Memory B cell (primary cell): ENCODE measurements around the gene INA.
"Not testable (repeated sequence)": the region's sequence is repeated elsewhere in the genome, so short reads cannot be mapped to it uniquely, and the experiment has no call there.

Source experiments
- ATAC-seq: fragments of 150-1000 bp; cut with Tn5 transposase; 2 replicates; pipeline ENCODE4 v1.10.0; 2021; ENCODE audit warnings: low read depth, mild to moderate bottlenecking, moderate library complexity
- DNase-seq, 2 donors: peaks; one replicate each; pipeline ENCODE4 v3.0.0; 2022; ENCODE audit warnings: low spot score in 2 of 2
- H3K27ac Mint-ChIP-seq: one replicate; pipeline ENCODE4 v1.8.0; 2022; ENCODE audit warnings: mild to moderate bottlenecking, moderate library complexity, mixed read lengths
- H3K27me3 Mint-ChIP-seq: one replicate; pipeline ENCODE4 v1.8.0; 2022; ENCODE audit warnings: mixed read lengths
- H3K36me3 Mint-ChIP-seq: one replicate; pipeline ENCODE4 v1.8.0; 2022; ENCODE audit warnings: mild to moderate bottlenecking, mixed read lengths
- H3K4me1 Mint-ChIP-seq: one replicate; pipeline ENCODE4 v1.8.0; 2022; ENCODE audit warnings: mixed read lengths
- H3K4me3 Mint-ChIP-seq: one replicate; pipeline ENCODE4 v1.8.0; 2022; ENCODE audit warnings: mild to moderate bottlenecking, moderate library complexity, mixed read lengths
- H3K9me3 Mint-ChIP-seq: one replicate; pipeline ENCODE4 v1.8.0; 2022; ENCODE audit warnings: mixed read lengths

INA gene

GRCh38 chr10:103276896-103277712, at the start of gene INA:
Gene INA (plus strand): TSS chr10:103277138. CDS start chr10:103277212, 74 bp downstream.
- Mint-ChIP-seq H3K4me1 (peaks cover 10% of the 10 kb centered on the region), H3K36me3 (no peaks in the 10 kb centered on the region), H3K4me3 (peak within 1 kb of the TSS; percentile 71), H3K27ac (no peak within 1 kb of the TSS), H3K9me3 (no peaks in the 10 kb centered on the region), H3K27me3 (peaks cover 22% of the 10 kb centered on the region)
- no peak for DNase-seq
- ATAC-seq = peak; percentile 49

GRCh38 chr10:103227416-103227815, 49.5 kb upstream of the INA start:
- ATAC-seq (no peak), DNase-seq (no peak)
- Mint-ChIP-seq H3K4me3 (no peak overlapping the region), H3K4me1 (peaks cover 2% of the 10 kb centered on the region), H3K27ac (no peak overlapping the region), H3K27me3 (no peaks in the 10 kb centered on the region), H3K36me3 (peaks cover 8% of the 10 kb centered on the region), H3K9me3 (peaks cover 10% of the 10 kb centered on the region)

GRCh38 chr10:103231047-103231551, 45.8 kb upstream of the INA start:
- peaks cover 9% of the 10 kb centered on the region for H3K4me1 Mint-ChIP-seq
- DNase-seq (no peak), ATAC-seq (no peak)
- H3K4me3 Mint-ChIP-seq = no peak overlapping the region
- H3K27me3 Mint-ChIP-seq = peaks cover 2% of the 10 kb centered on the region
- H3K9me3 Mint-ChIP-seq = no peaks in the 10 kb centered on the region
- no peaks in the 10 kb centered on the region for H3K36me3 Mint-ChIP-seq
- H3K27ac Mint-ChIP-seq = no peak overlapping the region

GRCh38 chr10:103232131-103232673, 44.7 kb upstream of the INA start:
- Mint-ChIP-seq H3K4me1 (peaks cover 9% of the 10 kb centered on the region), H3K36me3 (no peaks in the 10 kb centered on the region)
- DNase-seq = no peak

GRCh38 chr10:103232772-103233488, 44.0 kb upstream of the INA start:
- Mint-ChIP-seq H3K27ac (no peak overlapping the region), H3K4me3 (no peak overlapping the region), H3K36me3 (no peaks in the 10 kb centered on the region), H3K9me3 (no peaks in the 10 kb centered on the region), H3K4me1 (peaks cover 9% of the 10 kb centered on the region), H3K27me3 (peaks cover 2% of the 10 kb centered on the region)
- peak; percentile 24 for ATAC-seq
- no peak for DNase-seq

More at GRCh38 chr10:103232131-103232673, 44.7 kb upstream of the INA start:
- Mint-ChIP-seq H3K9me3 (no peaks in the 10 kb centered on the region), H3K27ac (no peak overlapping the region), H3K27me3 (peaks cover 2% of the 10 kb centered on the region), H3K4me3 (no peak overlapping the region)
- ATAC-seq = no peak

- DNase-seq = no peak
- no peak overlapping the region for H3K27ac Mint-ChIP-seq
- H3K4me3 Mint-ChIP-seq = no peak overlapping the region
- H3K9me3 Mint-ChIP-seq = no peaks in the 10 kb centered on the region
- no peaks in the 10 kb centered on the region for H3K36me3 Mint-ChIP-seq
- H3K27me3 Mint-ChIP-seq = peaks cover 2% of the 10 kb centered on the region
- peaks cover 17% of the 10 kb centered on the region for H3K4me1 Mint-ChIP-seq
- no peak for ATAC-seq
Observed at GRCh38 chr10:103235775-103236174, 41.2 kb upstream of the INA start.

- H3K9me3 Mint-ChIP-seq = no peaks in the 10 kb centered on the region
- no peaks in the 10 kb centered on the region for H3K36me3 Mint-ChIP-seq
- H3K27ac Mint-ChIP-seq = no peak overlapping the region
- peaks cover 11% of the 10 kb centered on the region for H3K4me1 Mint-ChIP-seq
- no peak overlapping the region for H3K4me3 Mint-ChIP-seq
- no peak for DNase-seq
- H3K27me3 Mint-ChIP-seq = peaks cover 2% of the 10 kb centered on the region
- ATAC-seq = no peak
Observed at GRCh38 chr10:103238506-103239252, 38.3 kb upstream of the INA start.

- ATAC-seq = peak; percentile 48
- H3K27ac Mint-ChIP-seq = no peak overlapping the region
Observed at GRCh38 chr10:103241262-103242011, 35.5 kb upstream of the INA start.

GRCh38 chr10:103244666-103245271, 32.2 kb upstream of the INA start:
- no peaks in the 10 kb centered on the region for H3K27me3 Mint-ChIP-seq
- ATAC-seq (peak; percentile 77), DNase-seq (peak; percentile 66 to 71)
- H3K36me3 Mint-ChIP-seq = no peaks in the 10 kb centered on the region
- peaks cover 12% of the 10 kb centered on the region for H3K4me1 Mint-ChIP-seq
- H3K27ac Mint-ChIP-seq = no peak overlapping the region
- H3K9me3 Mint-ChIP-seq = no peaks in the 10 kb centered on the region
- no peak overlapping the region for H3K4me3 Mint-ChIP-seq

More at GRCh38 chr10:103241262-103242011, 35.5 kb upstream of the INA start:
- H3K36me3 Mint-ChIP-seq = no peaks in the 10 kb centered on the region
- DNase-seq = no peak
- H3K9me3 Mint-ChIP-seq = no peaks in the 10 kb centered on the region
- H3K4me1 Mint-ChIP-seq = peaks cover 12% of the 10 kb centered on the region
- no peak overlapping the region for H3K4me3 Mint-ChIP-seq
- H3K27me3 Mint-ChIP-seq = no peaks in the 10 kb centered on the region

GRCh38 chr10:103245587-103245986, 31.4 kb upstream of the INA start, which contains the start of gene RPEL1:
Gene RPEL1 (plus strand): TSS chr10:103245887. CDS start chr10:103245997, 110 bp downstream.
- H3K4me1 Mint-ChIP-seq, H3K27ac Mint-ChIP-seq, DNase-seq, ATAC-seq, H3K27me3 Mint-ChIP-seq, H3K9me3 Mint-ChIP-seq, H3K36me3 Mint-ChIP-seq, H3K4me3 Mint-ChIP-seq: not testable (repeated sequence)

- Mint-ChIP-seq H3K27me3 (no peaks in the 10 kb centered on the region), H3K9me3 (peaks cover 4% of the 10 kb centered on the region), H3K27ac (no peak overlapping the region), H3K4me3 (no peak overlapping the region), H3K36me3 (no peaks in the 10 kb centered on the region), H3K4me1 (peaks cover 4% of the 10 kb centered on the region)
- DNase-seq (no peak), ATAC-seq (no peak)
Observed at GRCh38 chr10:103246324-103246723, 30.6 kb upstream of the INA start.

GRCh38 chr10:103254113-103254512, 22.8 kb upstream of the INA start:
- Mint-ChIP-seq H3K9me3 (peaks cover 9% of the 10 kb centered on the region), H3K4me3 (no peak overlapping the region), H3K4me1 (no peaks in the 10 kb centered on the region), H3K27me3 (peaks cover 4% of the 10 kb centered on the region), H3K27ac (no peak overlapping the region), H3K36me3 (peaks cover 3% of the 10 kb centered on the region)
- DNase-seq = no peak
- no peak for ATAC-seq
